HUDEP-2 (cell line): ENCODE data around the gene ERCC1.
"Not testable (repeated sequence)": the region's sequence is repeated elsewhere in the genome, so short reads cannot be mapped to it uniquely, and the experiment has no call there.

Source experiments
- DNase-seq, 76 experiments: peaks; one replicate each; lab custom pipeline; 2025; ENCODE audit not compliant: unreplicated experiment in 76 of 76; lab: John Stamatoyannopoulos, UW

ERCC1 gene

GRCh38 chr19:45432543-45432942 is 8.8 kb upstream of the ERCC1 start:
- not testable (repeated sequence) for DNase-seq

GRCh38 chr19:45431008-45431407 is 7.3 kb upstream of the ERCC1 start:
- DNase-seq: not testable (repeated sequence)

- DNase-seq: not testable (repeated sequence)
Observed at GRCh38 chr19:45429896-45430295, 6.2 kb upstream of the ERCC1 start.

DNA sequence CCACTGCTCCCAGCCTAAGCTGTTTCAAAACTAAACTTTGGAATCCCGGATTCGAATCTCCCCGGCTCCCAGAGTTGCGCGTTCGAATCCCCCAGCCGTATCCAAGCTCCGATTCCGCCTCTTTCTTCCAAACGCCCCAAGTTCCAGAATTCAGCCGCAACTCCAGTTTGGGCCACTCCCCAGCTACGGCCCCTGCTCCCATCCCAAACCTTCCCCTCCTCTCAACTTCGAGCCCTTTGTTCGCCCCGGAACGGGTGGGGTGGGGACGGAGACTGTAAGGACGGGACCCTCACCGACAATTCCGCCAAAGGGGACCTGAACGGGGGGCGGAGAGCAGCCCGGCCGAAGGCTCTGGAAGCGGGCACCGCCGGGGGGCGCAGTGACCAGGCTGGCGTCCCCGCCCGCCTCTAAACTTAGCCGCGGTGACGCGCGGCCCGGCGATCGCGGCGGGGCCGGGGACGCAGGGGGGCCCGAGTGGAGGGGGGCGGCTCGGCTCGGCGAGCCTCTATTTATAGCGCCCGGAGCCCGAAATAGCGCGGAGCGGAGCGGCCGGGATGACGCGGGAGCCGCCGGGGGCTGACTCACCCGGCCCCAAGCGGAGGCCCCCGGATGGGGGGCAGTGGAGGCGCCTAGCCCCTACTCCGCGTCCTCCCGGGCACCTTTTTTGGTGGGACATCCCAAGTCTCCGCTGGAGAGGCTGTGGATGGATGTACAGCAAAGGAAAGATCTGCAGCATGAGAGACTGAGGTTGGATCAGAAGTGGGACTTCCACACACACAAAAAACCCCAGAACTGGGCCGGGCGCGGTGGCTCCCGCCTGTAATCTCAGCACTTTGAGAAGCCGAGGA is 4.9 kb upstream of the ERCC1 start:
- peak in 3 of 76 experiments; percentile 13 to 41 (median 20) for DNase-seq

- DNase-seq: peak in 62 of 76 experiments; percentile 36 to 94 (median 59)
Observed at GRCh38 chr19:45424191-45425058, 708 bp upstream of the ERCC1 start.

- DNase-seq: no peak
Observed at GRCh38 chr19:45423033-45423588, 606 bp downstream of the ERCC1 start.

DNA sequence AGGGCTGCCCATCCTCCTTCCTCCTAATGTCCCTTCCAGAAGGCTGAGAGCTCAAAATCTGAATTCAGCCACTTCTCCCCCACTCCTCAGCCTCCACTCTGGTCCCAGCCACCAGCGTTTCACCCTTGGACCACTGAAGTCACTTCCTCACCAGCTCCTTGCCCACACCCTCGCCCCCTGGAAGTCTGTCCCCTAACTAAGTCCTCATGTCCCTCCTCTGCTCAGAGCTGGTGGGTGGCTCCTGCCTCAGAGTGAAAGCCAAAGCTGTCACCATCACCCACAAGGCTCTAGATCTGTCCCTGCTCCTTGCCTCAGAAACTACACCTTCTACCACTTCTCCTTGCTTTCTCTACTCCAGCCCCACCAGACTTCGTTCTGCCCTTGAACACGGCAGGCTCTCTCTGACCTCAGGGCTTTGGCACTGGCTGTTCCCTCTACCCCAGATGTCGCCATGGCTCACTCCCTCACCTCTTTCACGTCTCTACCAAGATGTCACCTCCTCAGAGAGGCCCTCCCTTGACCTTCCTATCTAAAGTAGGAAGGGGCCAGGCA is 1.7 kb downstream of the ERCC1 start:
- DNase-seq: no peak

- DNase-seq: no peak
Observed at GRCh38 chr19:45420871-45421270, 2.8 kb downstream of the ERCC1 start.

- DNase-seq: no peak
Observed at GRCh38 chr19:45420356-45420755, 3.4 kb downstream of the ERCC1 start.

DNA sequence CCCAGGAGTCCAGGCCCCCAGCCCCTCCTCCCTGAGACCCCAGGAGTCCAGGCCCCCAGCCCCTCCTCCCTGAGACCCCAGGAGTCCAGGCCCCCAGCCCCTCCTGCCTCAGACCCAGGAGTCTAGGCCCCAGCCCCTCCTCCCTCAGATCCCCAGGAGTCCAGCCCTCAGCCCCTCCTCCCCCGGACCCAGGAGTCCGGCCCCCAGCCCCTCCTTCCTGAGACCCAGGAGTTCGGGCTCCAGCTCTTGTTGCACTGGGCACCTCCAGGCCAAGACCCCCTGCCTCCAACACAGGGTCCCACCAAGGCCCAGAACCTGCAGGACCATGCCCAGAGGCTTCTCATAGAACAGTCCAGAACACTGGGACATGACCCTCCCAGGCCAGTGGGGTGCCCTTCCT is 3.8 kb downstream of the ERCC1 start:
- no peak for DNase-seq

DNA sequence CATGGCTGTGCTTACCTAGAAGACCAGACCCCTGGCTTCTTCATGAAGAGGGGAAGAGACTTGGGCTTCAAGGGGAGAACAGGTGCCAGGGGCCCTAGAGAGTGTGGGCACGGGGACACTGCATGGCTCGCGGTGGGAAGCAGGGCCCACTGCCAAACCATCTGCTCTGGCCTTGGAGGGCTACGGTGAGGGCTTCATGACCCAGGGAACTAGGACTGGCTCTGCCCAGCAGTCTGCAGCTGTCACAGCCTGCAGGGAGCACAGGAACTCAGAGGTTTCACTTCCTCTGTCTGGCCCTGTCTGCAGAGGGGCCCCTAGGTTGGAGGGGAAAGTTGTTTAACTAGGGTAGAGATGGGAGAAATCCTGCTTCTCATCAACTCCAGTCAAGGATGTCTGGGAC is 4.3 kb downstream of the ERCC1 start:
- DNase-seq: no peak

DNA sequence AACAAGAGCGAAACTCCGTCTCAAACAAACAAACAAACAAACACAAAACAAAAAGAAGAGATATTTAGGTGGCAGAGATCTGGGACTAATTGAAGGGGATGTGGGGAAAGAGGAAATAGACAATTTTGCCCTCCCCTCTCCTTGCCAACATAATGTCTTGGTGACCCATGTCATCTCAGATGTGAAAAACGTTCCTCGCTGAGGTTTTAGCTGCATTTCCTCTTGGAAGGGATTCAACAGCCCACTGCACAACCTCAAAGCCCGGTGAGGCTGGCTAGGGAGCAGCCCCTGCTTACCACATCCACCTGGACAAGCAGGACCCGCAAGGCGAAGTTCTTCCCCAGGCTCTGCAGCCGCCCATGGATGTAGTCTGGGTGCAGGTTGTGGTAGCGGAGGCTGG is 4.9 kb downstream of the ERCC1 start:
- DNase-seq: no peak

- no peak for DNase-seq
Observed at GRCh38 chr19:45417151-45417550, 6.6 kb downstream of the ERCC1 start.

GRCh38 chr19:45414468-45414867 is 9.2 kb downstream of the ERCC1 start:
- DNase-seq: no peak

GRCh38 chr19:45413497-45413896 is 10.2 kb downstream of the ERCC1 start:
- no peak for DNase-seq

DNA sequence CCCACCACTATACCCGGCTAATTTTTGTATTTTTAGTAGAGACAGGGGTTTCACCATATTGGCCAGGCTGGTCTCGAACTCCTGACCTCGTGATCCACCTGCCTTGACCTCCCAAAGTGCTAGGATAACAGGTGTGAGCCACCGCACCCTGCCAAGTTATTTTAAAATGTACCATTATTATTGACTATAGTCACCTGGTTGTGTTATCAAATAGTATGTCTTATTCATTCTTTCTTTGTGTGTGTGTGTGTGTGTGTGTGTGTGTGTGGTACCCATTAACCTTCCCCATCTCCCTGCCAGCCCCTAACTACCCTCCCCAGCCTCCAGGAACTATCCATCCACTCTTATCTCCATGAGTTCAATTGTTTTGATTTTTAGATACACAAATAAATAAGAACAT is 13.4 kb downstream of the ERCC1 start:
- DNase-seq: not testable (repeated sequence)

GRCh38 chr19:45409557-45409920 is 14.2 kb downstream of the ERCC1 start:
- no peak for DNase-seq

DNA sequence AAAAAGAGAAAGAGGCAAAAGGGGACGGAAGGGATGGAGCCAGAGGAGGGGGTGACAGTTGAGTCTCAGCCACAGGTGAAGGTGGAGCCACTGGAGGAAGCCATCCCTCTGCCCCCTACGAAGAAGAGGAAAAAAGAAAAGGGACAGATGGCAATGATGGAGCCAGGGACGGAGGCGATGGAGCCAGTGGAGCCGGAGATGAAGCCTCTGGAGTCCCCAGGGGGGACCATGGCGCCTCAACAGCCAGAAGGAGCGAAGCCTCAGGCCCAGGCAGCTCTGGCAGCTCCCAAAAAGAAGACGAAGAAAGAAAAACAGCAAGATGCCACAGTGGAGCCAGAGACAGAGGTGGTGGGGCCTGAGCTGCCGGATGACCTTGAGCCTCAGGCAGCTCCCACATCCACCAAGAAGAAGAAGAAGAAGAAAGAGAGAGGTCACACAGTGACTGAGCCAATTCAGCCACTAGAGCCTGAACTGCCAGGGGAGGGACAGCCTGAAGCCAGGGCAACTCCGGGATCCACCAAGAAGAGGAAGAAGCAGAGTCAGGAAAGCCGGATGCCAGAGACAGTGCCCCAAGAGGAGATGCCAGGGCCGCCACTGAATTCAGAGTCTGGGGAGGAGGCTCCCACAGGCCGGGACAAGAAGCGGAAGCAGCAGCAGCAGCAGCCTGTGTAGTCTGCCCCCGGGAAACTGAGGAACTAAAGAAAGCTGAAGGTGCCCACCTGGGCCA is 14.7 kb downstream of the ERCC1 start:
- DNase-seq: no peak

DNA sequence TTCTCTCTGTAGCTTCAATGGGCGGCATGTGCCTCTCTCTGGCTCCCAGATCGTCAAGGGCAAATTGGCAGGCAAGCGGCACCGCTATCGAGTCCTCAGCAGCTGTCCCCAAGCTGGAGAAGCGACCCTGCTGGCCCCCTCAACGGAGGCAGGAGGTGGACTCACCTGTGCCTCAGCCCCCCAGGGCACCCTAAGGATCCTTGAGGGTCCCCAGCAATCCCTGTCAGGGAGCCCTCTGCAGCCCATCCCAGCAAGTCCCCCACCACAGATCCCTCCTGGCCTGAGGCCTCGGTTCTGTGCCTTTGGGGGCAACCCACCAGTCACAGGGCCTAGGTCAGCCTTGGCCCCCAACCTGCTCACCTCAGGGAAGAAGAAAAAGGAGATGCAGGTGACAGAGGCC is 15.6 kb downstream of the ERCC1 start:
- DNase-seq: no peak

GRCh38 chr19:45407585-45407984 is 16.1 kb downstream of the ERCC1 start:
- not testable (repeated sequence) for DNase-seq

DNA sequence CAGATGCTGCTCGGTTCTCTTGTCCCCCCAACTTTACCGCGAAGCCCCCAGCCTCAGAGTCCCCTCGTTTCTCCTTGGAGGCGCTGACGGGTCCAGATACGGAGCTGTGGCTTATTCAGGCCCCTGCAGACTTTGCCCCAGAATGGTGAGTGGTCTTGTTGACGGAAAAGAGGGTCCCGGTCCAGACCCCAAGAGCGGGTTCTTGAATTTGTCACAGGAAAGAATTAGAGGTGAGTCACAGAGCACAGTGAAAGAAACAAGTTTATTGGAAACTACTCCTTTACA is 16.7 kb downstream of the ERCC1 start:
- DNase-seq: no peak
